Smooth muscle cell (in vitro differentiated cells): ENCODE measurements around the gene RPSA. TPM values are rescaled to one million over a fixed set of nuclear protein-coding genes. Genes with fewer than 3 reads are reported as not detected.

ENCODE experiments used
- DNase-seq: peaks from one replicate; lab custom pipeline; 2025; ENCODE audit not compliant: unreplicated experiment; lab: John Stamatoyannopoulos, UW
- H2AFZ ChIP-seq: fragments of 200-600 bp; sonication (generic); 2 replicates; pipeline ENCODE4 v1.6.0; 2016; ENCODE audit warnings: antibody characterized with exemption, low read depth, mild to moderate bottlenecking
- H3F3A ChIP-seq: fragments of 200-600 bp; sonication (generic); 2 replicates; pipeline ENCODE4 v1.6.0; 2017; ENCODE audit warnings: antibody characterized with exemption, low read depth
- H3K27ac ChIP-seq: fragments of 200-600 bp; sonication (generic); 2 replicates; pipeline ENCODE4 v1.5.1; 2016; ENCODE audit warnings: low read depth, mild to moderate bottlenecking
- H3K27me3 ChIP-seq: fragments of 200-600 bp; sonication (generic); 2 replicates; pipeline ENCODE4 v1.6.1; 2016; ENCODE audit warnings: low read depth, mild to moderate bottlenecking
- H3K36me3 ChIP-seq: fragments of 200-600 bp; sonication (generic); 2 replicates; pipeline ENCODE4 v1.5.1; 2016; ENCODE audit warnings: low read depth
- H3K4me1 ChIP-seq: fragments of 200-600 bp; sonication (generic); 2 replicates; pipeline ENCODE4 v1.5.1; 2016; ENCODE audit warnings: low read depth
- H3K4me2 ChIP-seq: fragments of 200-600 bp; sonication (generic); 2 replicates; pipeline ENCODE4 v1.6.0; 2016; ENCODE audit warnings: mild to moderate bottlenecking
- H3K4me3 ChIP-seq: fragments of 200-600 bp; sonication (generic); 2 replicates; pipeline ENCODE4 v1.5.1; 2016; ENCODE audit warnings: mild to moderate bottlenecking
- H3K79me2 ChIP-seq: fragments of 200-600 bp; sonication (generic); 2 replicates; pipeline ENCODE4 v1.6.0; 2016; ENCODE audit warnings: low read depth, mild to moderate bottlenecking
- H3K9ac ChIP-seq: fragments of 200-600 bp; sonication (generic); 2 replicates; pipeline ENCODE4 v1.6.0; 2016; ENCODE audit warnings: low read depth
- H3K9me3 ChIP-seq: fragments of 200-600 bp; sonication (generic); replicated peaks from 2 replicates; pipeline ENCODE4 v1.5.1; 2016; ENCODE audit warnings: low read depth
- H4K20me1 ChIP-seq: fragments of 200-600 bp; sonication (generic); 2 replicates; pipeline ENCODE4 v1.6.0; 2016; ENCODE audit warnings: low read depth
- WGBS: methylation state at CpG from one replicate; pipeline ENCODE4 v1.1.7; 2016; ENCODE audit warnings: low lambda C conversion rate; 5-methylcytosine and 5-hydroxymethylcytosine counted together
- polyA plus RNA-seq: library from polyadenylated mRNA; unstranded; fragments of >200 nt; fragmentation: Nextera tagmentation; extraction: Ambion mirVana; gene quantifications from 2 replicates; pipeline ENCODE4 v1.2.1, GENCODE V29; 2016
- total RNA-seq: library from RNA; depleted of rRNA; stranded (reverse); fragments of >200 nt; gene quantifications from 2 replicates; pipeline ENCODE4 v1.2.3, GENCODE V29; 2014
- TF ChIP-seq, protein P1 (sequence below): fragments of 200-600 bp; sonication (generic); IDR thresholded peaks from 2 replicates; pipeline ENCODE4 v1.5.1; 2017; ENCODE audit warnings: borderline replicate concordance, mild to moderate bottlenecking, antibody characterized with exemption; ENCODE audit not compliant: insufficient read depth, poor library complexity, severe bottlenecking

Gene RPSA
- total and polyA plus RNA-seq, 2 experiments from 2014 or later = 355 to 1,254 TPM

GRCh38 chr3:39419742-39420315 is 13.3 kb downstream of the RPSA start:
- TF ChIP-seq, protein P1, sequence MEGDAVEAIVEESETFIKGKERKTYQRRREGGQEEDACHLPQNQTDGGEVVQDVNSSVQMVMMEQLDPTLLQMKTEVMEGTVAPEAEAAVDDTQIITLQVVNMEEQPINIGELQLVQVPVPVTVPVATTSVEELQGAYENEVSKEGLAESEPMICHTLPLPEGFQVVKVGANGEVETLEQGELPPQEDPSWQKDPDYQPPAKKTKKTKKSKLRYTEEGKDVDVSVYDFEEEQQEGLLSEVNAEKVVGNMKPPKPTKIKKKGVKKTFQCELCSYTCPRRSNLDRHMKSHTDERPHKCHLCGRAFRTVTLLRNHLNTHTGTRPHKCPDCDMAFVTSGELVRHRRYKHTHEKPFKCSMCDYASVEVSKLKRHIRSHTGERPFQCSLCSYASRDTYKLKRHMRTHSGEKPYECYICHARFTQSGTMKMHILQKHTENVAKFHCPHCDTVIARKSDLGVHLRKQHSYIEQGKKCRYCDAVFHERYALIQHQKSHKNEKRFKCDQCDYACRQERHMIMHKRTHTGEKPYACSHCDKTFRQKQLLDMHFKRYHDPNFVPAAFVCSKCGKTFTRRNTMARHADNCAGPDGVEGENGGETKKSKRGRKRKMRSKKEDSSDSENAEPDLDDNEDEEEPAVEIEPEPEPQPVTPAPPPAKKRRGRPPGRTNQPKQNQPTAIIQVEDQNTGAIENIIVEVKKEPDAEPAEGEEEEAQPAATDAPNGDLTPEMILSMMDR = no peak
- 85% methylated on average over 2 of the region's 2 CpGs for WGBS
- H3K36me3 ChIP-seq = no peaks in the 10 kb centered on the region

GRCh38 chr3:39420543-39420942 is 14.0 kb downstream of the RPSA start:
- 96% methylated on average over 2 of the region's 2 CpGs for WGBS

More at GRCh38 chr3:39419742-39420315, 13.3 kb downstream of the RPSA start:
- H3F3A ChIP-seq = peaks cover 2% of the 10 kb centered on the region
- H3K79me2 ChIP-seq = no peaks in the 10 kb centered on the region
- DNase-seq = no peak
- H4K20me1 ChIP-seq = no peaks in the 10 kb centered on the region
- H3K9me3 ChIP-seq = no peaks in the 10 kb centered on the region
- no peaks in the 10 kb centered on the region for H3K27me3 ChIP-seq
- no peak overlapping the region for H3K4me2 ChIP-seq
- H3K4me1 ChIP-seq = no peaks in the 10 kb centered on the region
- no peak overlapping the region for H2AFZ ChIP-seq
- H3K4me3 ChIP-seq = no peak overlapping the region
- H3K27ac ChIP-seq = no peak overlapping the region
- no peak overlapping the region for H3K9ac ChIP-seq

GRCh38 chr3:39423436-39423970 is 17.0 kb downstream of the RPSA start:
- TF ChIP-seq, protein P1 = no peak
- H4K20me1 ChIP-seq = no peaks in the 10 kb centered on the region
- no peak for DNase-seq
- H3K9ac ChIP-seq = no peak overlapping the region
- H3K4me2 ChIP-seq = no peak overlapping the region
- H3F3A ChIP-seq = no peaks in the 10 kb centered on the region
- H3K27ac ChIP-seq = no peak overlapping the region
- no peak overlapping the region for H2AFZ ChIP-seq
- WGBS = 79% methylated on average over 1 of the region's 1 CpG
- no peaks in the 10 kb centered on the region for H3K36me3 ChIP-seq
- no peaks in the 10 kb centered on the region for H3K4me1 ChIP-seq
- no peak overlapping the region for H3K4me3 ChIP-seq
- H3K27me3 ChIP-seq = no peaks in the 10 kb centered on the region
- no peaks in the 10 kb centered on the region for H3K9me3 ChIP-seq
- no peaks in the 10 kb centered on the region for H3K79me2 ChIP-seq

More at GRCh38 chr3:39420543-39420942, 14.0 kb downstream of the RPSA start:
- H3K9ac ChIP-seq = no peak overlapping the region
- no peaks in the 10 kb centered on the region for H3K79me2 ChIP-seq
- no peaks in the 10 kb centered on the region for H4K20me1 ChIP-seq
- no peaks in the 10 kb centered on the region for H3K27me3 ChIP-seq
- no peak overlapping the region for H2AFZ ChIP-seq
- H3K36me3 ChIP-seq = no peaks in the 10 kb centered on the region
- no peaks in the 10 kb centered on the region for H3F3A ChIP-seq
- no peaks in the 10 kb centered on the region for H3K4me1 ChIP-seq
- H3K4me3 ChIP-seq = no peak overlapping the region
- no peaks in the 10 kb centered on the region for H3K9me3 ChIP-seq
- H3K27ac ChIP-seq = no peak overlapping the region
- H3K4me2 ChIP-seq = no peak overlapping the region
- TF ChIP-seq, protein P1 = no peak
- DNase-seq = no peak

DNA sequence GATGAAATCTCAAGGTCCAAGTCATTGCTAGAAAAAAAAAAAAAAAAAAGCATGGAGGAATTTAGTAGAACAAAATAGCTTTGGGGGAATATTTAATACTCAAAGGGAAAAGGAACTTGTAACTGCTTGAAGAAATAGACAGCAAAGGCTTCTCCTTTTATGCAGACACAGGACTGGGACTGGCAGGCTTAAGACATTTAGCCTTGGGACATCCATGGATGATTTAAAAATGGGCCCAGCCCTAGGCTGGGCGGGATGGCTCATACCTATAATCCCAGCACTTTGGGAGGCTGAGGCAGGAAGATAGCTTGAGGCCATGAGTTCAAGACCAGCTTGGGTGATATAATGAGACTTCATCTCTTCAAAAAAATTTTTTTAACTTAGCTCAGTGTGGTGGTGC is 19.8 kb downstream of the RPSA start:
- no peak for DNase-seq
- no peak overlapping the region for H3K4me2 ChIP-seq
- H3K4me1 ChIP-seq = no peaks in the 10 kb centered on the region
- H3K36me3 ChIP-seq = no peaks in the 10 kb centered on the region
- 0% methylated on average over 1 of the region's 1 CpG for WGBS
- no peak overlapping the region for H3K9ac ChIP-seq
- TF ChIP-seq, protein P1 = no peak
- H3K79me2 ChIP-seq = no peaks in the 10 kb centered on the region
- H3F3A ChIP-seq = no peaks in the 10 kb centered on the region
- no peaks in the 10 kb centered on the region for H3K27me3 ChIP-seq
- H3K9me3 ChIP-seq = no peaks in the 10 kb centered on the region
- no peaks in the 10 kb centered on the region for H4K20me1 ChIP-seq
- no peak overlapping the region for H3K4me3 ChIP-seq
- H2AFZ ChIP-seq = no peak overlapping the region
- no peak overlapping the region for H3K27ac ChIP-seq
